ENCODE measurements around the gene CDC14B.

GRCh38 chr9:96495341-96495740 is 124.3 kb downstream of the CDC14B start:
- TF ChIP-seq, protein P1, sequence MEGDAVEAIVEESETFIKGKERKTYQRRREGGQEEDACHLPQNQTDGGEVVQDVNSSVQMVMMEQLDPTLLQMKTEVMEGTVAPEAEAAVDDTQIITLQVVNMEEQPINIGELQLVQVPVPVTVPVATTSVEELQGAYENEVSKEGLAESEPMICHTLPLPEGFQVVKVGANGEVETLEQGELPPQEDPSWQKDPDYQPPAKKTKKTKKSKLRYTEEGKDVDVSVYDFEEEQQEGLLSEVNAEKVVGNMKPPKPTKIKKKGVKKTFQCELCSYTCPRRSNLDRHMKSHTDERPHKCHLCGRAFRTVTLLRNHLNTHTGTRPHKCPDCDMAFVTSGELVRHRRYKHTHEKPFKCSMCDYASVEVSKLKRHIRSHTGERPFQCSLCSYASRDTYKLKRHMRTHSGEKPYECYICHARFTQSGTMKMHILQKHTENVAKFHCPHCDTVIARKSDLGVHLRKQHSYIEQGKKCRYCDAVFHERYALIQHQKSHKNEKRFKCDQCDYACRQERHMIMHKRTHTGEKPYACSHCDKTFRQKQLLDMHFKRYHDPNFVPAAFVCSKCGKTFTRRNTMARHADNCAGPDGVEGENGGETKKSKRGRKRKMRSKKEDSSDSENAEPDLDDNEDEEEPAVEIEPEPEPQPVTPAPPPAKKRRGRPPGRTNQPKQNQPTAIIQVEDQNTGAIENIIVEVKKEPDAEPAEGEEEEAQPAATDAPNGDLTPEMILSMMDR (IDR thresholded peaks at IDR 0.05; ENCODE audit: insufficient read depth, low read length, poor library complexity, severe bottlenecking): no peak
- TF ChIP-seq EZH2phosphoT487 (conservative IDR thresholded peaks at IDR 0.05; ENCODE audit: low read length): no peak
